GM10266 (cell line): Measurements from ENCODE around the gene ITPK1.

Experiments
- DNase-seq: peaks from one replicate; pipeline ENCODE4 v3.0.0; 2012; ENCODE audit errors: extremely low spot score
- TF ChIP-seq, protein P1 (sequence below): IDR thresholded peaks from 2 replicates; pipeline ENCODE4 v1.5.1; 2012; ENCODE audit warnings: mild to moderate bottlenecking, low read depth; ENCODE audit not compliant: control insufficient read depth, insufficient read depth; ENCODE audit errors: missing control alignments

ITPK1 gene

DNA sequence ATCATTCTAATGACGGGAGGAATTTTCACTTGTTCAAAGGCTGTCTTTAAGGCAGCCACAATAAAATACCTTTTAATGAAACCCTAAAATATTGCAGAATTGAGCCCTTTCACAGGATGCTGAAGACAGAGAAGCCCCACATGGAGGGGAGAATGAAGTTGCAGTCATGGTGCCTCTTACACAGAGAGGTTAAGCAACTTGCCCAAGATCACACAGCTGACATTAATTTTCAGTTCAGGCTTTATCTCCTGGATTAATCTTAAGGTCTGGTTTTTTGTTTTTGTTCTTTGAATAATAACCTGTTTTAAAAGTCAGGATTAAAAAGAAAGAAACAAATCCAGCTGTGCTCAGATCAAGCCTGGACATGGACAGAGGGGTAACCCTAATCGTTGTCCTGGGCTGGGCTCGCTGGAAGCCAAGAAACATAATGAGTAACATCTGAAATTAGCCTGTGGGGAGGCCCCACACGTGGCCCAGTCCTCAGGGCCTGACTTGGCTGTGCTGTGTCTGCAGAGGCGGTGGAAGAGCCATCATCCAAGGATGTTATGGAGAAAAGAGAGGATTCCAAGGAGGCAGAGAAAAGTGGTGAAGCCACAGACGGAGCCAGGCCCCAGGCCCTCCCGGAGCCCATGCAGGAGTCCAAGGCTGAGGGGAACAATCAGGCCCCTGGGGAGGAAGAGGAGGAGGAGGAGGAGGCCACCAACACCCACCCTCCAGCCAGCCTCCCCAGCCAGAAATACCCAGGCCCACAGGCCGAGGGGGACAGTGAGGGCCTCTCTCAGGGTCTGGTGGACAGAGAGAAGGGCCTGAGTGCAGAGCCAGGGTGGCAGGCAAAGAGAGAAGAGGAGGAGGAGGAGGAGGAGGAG, 184.8 kb downstream of the ITPK1 start:
- DNase-seq, result no peak
- TF ChIP-seq, protein P1, sequence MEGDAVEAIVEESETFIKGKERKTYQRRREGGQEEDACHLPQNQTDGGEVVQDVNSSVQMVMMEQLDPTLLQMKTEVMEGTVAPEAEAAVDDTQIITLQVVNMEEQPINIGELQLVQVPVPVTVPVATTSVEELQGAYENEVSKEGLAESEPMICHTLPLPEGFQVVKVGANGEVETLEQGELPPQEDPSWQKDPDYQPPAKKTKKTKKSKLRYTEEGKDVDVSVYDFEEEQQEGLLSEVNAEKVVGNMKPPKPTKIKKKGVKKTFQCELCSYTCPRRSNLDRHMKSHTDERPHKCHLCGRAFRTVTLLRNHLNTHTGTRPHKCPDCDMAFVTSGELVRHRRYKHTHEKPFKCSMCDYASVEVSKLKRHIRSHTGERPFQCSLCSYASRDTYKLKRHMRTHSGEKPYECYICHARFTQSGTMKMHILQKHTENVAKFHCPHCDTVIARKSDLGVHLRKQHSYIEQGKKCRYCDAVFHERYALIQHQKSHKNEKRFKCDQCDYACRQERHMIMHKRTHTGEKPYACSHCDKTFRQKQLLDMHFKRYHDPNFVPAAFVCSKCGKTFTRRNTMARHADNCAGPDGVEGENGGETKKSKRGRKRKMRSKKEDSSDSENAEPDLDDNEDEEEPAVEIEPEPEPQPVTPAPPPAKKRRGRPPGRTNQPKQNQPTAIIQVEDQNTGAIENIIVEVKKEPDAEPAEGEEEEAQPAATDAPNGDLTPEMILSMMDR, result no peak

DNA sequence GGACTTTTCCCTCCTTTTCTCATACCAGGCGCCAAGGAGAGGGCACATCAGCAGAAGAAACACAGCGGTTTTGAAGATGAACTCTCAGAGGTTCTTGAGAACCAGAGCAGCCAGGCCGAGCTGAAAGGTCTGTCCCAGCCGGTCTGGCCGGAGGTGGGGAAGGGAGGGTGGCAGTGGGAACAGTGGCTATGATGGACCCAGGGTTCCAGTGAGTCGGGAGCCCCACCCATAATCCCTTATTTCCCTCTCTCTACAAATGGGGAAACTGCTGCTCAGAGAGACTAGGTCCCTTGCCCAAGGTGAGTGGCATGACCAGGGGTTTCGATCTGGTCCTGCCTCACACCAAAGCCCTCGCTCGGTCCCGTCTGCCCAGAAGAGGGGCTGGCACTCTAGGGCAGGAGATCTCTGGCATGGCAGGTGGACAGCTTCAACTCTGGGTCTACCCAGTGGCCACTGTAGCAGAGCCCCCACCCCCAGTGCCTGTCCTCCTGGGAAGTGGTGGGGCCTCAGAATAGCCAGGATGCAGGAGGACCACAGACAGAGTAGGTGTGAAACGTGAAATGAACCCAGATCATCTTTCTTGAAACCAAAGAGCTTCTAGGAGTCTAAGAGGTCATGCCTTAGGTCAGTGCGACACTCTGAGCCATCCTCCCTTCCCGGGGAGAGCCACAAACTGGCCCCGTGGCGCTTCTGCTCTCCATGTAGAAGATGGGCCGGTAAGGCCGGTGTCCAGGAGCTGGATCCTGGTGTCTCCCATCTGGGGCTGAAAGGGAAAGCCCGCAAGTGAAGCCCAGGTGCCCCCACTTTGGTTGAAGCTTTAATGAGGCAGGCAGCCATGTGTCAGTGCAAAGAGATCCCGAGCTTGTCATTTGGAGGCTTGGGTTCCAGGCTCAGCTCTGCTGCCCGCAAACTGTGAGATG, 185.8 kb downstream of the ITPK1 start:
- TF ChIP-seq, protein P1, result no peak
- DNase-seq, result no peak

DNA sequence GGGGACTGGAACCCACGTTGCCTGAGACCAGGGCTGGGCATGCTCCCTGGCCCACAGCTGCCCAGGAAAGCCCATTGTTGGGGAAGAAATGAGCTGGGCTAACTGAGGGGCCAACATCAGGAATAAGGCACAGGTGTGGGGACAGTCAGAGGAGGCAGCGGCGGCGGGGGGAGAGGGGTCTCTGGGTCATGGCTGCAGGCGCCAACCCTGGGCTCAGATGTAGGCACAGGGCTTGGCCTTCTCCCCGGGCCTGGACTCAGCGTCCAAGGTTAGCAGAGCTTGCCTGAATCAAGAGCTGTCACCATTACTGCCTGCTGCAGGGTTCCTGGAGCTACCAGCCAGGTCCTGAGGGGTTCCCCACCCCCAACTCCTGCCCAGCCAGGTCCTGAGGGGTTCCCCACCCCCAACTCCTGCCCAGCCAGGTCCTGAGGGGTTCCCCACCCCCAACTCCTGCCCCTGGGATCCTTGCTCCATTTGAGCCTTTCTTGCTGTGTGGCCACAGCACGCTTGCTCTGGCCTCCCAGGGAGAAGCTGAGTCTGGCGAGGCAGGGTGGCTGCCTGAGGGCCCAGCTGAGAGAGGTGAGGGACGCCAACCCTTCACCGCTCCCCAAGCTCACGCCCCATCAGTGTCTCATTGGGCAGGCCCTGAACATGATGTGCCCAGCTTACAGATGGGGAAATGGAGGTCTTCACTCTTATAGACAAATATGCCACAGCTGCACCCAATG, 186.6 kb downstream of the ITPK1 start:
- DNase-seq, result no peak
- TF ChIP-seq, protein P1, result no peak

DNA sequence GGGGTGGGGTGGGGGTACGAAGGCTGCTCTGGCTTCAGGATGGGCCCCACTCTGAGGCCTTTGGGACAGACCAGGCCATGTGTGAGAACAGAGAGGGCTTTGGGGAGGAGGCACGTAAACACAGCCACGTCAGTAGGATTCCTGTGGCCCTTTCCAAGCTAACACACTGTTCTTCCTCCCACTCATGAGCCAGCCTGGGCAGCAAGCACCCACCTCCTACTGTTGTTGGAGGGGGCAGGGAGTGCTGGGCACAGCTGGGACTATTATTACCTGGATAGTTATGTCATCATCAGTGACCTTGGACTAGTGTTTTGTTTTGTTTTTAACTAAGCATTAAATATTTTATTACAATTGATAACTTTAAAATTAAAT, 187.5 kb downstream of the ITPK1 start:
- TF ChIP-seq, protein P1, result no peak
- no peak for DNase-seq

DNA sequence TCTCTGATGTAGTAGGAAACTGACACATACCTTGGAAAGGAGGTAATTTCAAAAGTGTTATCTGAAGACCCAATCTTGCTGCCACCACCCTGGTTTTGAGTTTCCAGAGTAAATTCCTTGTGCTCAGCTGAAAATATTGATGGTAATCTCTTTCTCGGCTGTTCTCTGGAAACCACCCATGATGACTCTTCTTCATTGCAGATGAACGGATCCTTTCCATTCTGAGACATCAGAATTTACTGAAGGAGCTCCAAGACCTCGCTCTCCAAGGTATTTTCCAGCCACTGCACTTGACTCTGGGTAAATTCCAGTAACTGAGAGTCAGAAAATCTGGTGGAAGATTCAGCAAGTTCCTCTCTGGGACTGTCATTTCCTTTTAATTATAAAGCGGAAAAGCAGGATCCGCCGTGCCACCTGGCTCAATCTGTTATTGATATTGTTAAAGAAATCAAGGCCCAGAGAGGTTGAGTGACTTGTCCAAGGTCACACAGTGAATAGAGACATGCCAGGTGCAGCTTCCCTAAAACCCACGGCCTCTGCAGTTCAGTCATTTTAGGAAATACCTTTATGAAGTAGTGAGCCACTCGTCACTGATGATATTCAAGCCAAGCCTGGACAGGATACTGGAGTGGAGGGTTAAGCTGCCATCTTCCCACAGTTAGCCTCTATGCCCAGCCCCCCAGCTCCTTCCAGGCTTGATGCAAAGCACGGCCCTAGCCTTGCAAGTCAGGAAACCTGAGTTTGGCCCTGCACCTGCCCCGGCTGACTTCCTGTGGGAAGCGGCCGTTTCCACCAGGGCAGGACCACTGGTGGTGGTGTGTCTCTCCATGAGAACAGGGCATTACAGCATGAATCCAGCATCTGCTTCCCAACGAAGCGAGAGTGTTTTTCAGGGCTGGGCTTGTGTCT, 188.1 kb downstream of the ITPK1 start:
- TF ChIP-seq, protein P1, result no peak
- no peak for DNase-seq

DNA sequence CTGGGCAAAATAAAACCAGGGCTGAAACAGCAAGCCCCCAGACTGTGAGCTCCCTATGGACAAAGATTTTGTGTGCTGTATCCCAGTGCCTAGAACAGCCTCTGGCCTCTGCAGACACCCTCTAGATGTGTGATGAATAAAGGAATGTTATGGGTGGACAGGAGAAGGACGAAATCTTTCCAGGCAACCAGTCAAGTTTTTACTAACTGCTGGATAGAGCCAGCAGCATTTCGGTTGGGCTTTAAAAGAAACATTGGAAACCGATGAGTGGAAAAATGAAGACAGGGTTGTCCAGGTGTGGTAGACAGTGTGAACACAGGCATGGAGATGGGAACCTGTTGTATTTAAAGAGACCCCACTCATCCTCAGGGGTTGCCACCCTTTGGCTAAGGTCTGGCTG, 188.8 kb downstream of the ITPK1 start:
- DNase-seq, result no peak

More for the DNA sequence above, 188.8 kb downstream of the ITPK1 start:
- TF ChIP-seq, protein P1, result no peak
